ENCODE data around the gene PLEKHA6. TPM values are rescaled to one million over a fixed set of nuclear protein-coding genes. Genes with fewer than 3 reads are reported as not detected.

The PLEKHA6 gene
- total RNA-seq, 1 experiment from 2014 or later: 2.1 TPM

DNA sequence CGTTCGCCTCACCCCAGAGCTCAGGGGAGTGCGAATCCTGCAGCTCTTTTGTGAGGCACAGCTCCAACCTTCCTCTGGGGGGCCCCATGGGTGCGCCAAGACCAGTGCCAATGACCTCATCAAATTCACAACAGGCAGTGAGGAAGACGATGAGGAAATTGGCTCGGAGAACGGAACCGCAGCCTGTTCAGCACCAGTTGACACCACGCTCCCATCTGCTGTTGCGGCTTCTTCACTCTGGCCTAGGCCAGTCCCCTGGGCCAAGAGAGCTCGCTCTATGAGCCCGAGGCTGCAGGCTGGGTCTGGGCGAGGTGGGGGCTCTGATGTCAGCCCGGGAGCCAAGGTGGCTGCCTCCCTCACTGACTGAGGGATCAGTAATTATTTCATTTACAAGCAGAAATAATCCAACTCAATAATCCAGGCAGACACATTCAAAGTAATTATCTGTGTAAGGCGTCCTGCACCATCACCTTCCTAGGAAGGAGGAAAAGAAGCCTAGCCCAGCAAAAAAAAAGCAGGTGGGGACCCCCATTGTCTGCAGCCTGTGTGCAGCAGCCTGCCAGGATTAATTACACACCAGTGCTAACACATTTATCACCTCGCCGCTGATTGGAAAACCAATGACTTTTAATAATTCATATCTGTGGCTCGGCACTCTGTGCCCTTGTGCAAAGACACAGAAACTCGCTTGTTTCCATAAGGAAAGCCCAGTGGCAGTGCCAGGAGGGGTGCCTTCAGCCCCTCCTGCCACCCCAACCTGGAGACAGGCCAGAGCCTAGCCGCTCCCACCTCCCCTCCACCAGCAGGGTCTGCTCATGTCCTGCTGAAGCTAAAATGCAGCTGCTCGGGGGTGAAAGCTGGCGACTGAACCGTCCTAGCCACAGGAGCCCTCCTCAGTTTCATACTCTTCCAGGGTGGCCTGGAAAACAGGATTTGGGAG lies 1.9 kb downstream of the PLEKHA6 start:
- H3K18ac ChIP-seq (ENCODE audit: insufficient read length, low read depth, low read length): no peak overlapping the region
- no peak overlapping the region for H2BK20ac ChIP-seq (ENCODE audit: low read depth, low read length, poor library complexity, severe bottlenecking)
- no peak overlapping the region for H2AFZ ChIP-seq (ENCODE audit: low read length)
- H4K20me1 ChIP-seq (ENCODE audit: control insufficient read depth, insufficient read depth, insufficient read length): no peaks in the 10 kb centered on the region
- no peak overlapping the region for H3K23ac ChIP-seq (ENCODE audit: insufficient read length, low read depth, low read length)
- H2AK5ac ChIP-seq (ENCODE audit: insufficient read length, low read length): no peak overlapping the region
- WGBS (ENCODE audit: extremely low coverage, insufficient read length, low lambda C conversion rate): no CpG with 5 or more reads among the region's 23 CpGs
- H3K27ac ChIP-seq (ENCODE audit: insufficient read length, low read depth, low read length): no peak overlapping the region
- TF ChIP-seq, protein P1, sequence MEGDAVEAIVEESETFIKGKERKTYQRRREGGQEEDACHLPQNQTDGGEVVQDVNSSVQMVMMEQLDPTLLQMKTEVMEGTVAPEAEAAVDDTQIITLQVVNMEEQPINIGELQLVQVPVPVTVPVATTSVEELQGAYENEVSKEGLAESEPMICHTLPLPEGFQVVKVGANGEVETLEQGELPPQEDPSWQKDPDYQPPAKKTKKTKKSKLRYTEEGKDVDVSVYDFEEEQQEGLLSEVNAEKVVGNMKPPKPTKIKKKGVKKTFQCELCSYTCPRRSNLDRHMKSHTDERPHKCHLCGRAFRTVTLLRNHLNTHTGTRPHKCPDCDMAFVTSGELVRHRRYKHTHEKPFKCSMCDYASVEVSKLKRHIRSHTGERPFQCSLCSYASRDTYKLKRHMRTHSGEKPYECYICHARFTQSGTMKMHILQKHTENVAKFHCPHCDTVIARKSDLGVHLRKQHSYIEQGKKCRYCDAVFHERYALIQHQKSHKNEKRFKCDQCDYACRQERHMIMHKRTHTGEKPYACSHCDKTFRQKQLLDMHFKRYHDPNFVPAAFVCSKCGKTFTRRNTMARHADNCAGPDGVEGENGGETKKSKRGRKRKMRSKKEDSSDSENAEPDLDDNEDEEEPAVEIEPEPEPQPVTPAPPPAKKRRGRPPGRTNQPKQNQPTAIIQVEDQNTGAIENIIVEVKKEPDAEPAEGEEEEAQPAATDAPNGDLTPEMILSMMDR (conservative IDR thresholded peaks at IDR 0.05): peak; percentile 28; the same call in 2 of the 3 replicates
- H3K14ac ChIP-seq (ENCODE audit: insufficient read depth, low read length): peak overlapping the region; percentile 22; the same call in 1 of the 2 replicates
- Mint-ChIP-seq H3K4me1 (peaks cover 24 to 26% of the 10 kb centered on the region in 2 experiments), H3K9me3 (no peaks in the 10 kb centered on the region), H3K4me3 (peak overlapping the region in 1 of 2 experiments; percentile 38; a peak in 1 of 5 replicates), H3K27ac (no peak overlapping the region; a peak in 2 of 7 replicates), H3K27me3 (ENCODE audit: low read depth) (peaks cover 18% of the 10 kb centered on the region), H3K36me3 (ENCODE audit: insufficient read depth in 1 of 3, low read depth in 3 of 3) (no peaks in the 10 kb centered on the region)
- H3K27me3 ChIP-seq (ENCODE audit: insufficient read depth, low read length): no peaks in the 10 kb centered on the region
- H3K79me2 ChIP-seq (ENCODE audit: insufficient read depth, low read length): no peaks in the 10 kb centered on the region
- H3K4me1 ChIP-seq (ENCODE audit: insufficient read depth, low read length): peaks cover 3% of the 10 kb centered on the region; the same call in 1 of the 2 replicates
- no peak overlapping the region for H4K5ac ChIP-seq (ENCODE audit: insufficient read length, low read depth, low read length)
- no peak overlapping the region for H2BK12ac ChIP-seq (ENCODE audit: insufficient read length, low read depth, low read length)
- H2BK5ac ChIP-seq (ENCODE audit: insufficient read length, low read length): no peak overlapping the region
- peak; percentile 57 for DNase-seq
- H3K23me2 ChIP-seq (ENCODE audit: insufficient read length, low read depth, low read length, poor library complexity, severe bottlenecking): no peaks in the 10 kb centered on the region
- H2BK15ac ChIP-seq (ENCODE audit: low read depth, low read length): no peak overlapping the region
- no peak overlapping the region for H4K8ac ChIP-seq (replicated peaks; ENCODE audit: insufficient read length, low read depth, low read length)
- no peak overlapping the region for H4K91ac ChIP-seq (ENCODE audit: insufficient read length, low read depth, low read length)
- no peak overlapping the region for H3K9ac ChIP-seq (ENCODE audit: extremely low read depth, insufficient read length, low read length)
- H2BK120ac ChIP-seq (ENCODE audit: low read depth, low read length, poor library complexity, severe bottlenecking): no peak overlapping the region
- no peaks in the 10 kb centered on the region for H3K9me3 ChIP-seq (ENCODE audit: control insufficient read depth, low read depth, low read length)
- no peaks in the 10 kb centered on the region for H3K79me1 ChIP-seq (ENCODE audit: insufficient read depth, low read depth, low read length, poor library complexity, severe bottlenecking)
- no peak overlapping the region for H3K4ac ChIP-seq (ENCODE audit: low read depth, low read length)
- no peak overlapping the region for H3K56ac ChIP-seq (ENCODE audit: insufficient read length, low read depth, low read length)
- no peak overlapping the region for H3T11ph ChIP-seq (ENCODE audit: low read length)
- no peak overlapping the region for H3K4me2 ChIP-seq (ENCODE audit: insufficient read depth, insufficient read length, low read length)
